ENCODE results near the gene CYP4A22.

GRCh38 chr1:47184822-47185677 is 47.8 kb downstream of the CYP4A22 start:
- no peak for TF ChIP-seq POLR2A (conservative IDR thresholded peaks at IDR 0.05)
- TF ChIP-seq GABPB1 (CRISPR knock-in tag; IDR thresholded peaks at IDR 0.05) = no peak
- no peak for TF ChIP-seq USF1 (CRISPR knock-in tag; IDR thresholded peaks at IDR 0.05)
- TF ChIP-seq ZZZ3 (IDR thresholded peaks at IDR 0.05) = no peak
- no peak for TF ChIP-seq EZH2 (IDR thresholded peaks at IDR 0.05; ENCODE audit: borderline replicate concordance, low read depth, low read length)
- no peak for TF ChIP-seq TAF7 (tag; IDR thresholded peaks at IDR 0.05)
- TF ChIP-seq MEF2A (IDR thresholded peaks at IDR 0.05; ENCODE audit: control insufficient read depth, low read depth, low read length) = no peak
- no peak for TF ChIP-seq RBM39 (optimal IDR thresholded peaks at IDR 0.05; ENCODE audit: low read depth, low read length)
- TF ChIP-seq CBX3 (IDR thresholded peaks at IDR 0.05; ENCODE audit: borderline replicate concordance in 1 of 2, low read length in 2 of 2) = no peak
- TF ChIP-seq ZFX (CRISPR knock-in tag; IDR thresholded peaks at IDR 0.05) = no peak
- no peak for TF ChIP-seq ZKSCAN1 (IDR thresholded peaks at IDR 0.05; ENCODE audit: low read depth, low read length)
- TF ChIP-seq CTCF (IDR thresholded peaks at IDR 0.05 in 2 of 3, conservative IDR thresholded peaks at IDR 0.05 in 1 of 3; ENCODE audit: insufficient read depth in 2 of 3, low read depth in 1 of 3, low read length in 3 of 3) = no peak

All from K562 (cell line).